ENCODE measurements around the gene TRANK1.

TRANK1 gene

DNA sequence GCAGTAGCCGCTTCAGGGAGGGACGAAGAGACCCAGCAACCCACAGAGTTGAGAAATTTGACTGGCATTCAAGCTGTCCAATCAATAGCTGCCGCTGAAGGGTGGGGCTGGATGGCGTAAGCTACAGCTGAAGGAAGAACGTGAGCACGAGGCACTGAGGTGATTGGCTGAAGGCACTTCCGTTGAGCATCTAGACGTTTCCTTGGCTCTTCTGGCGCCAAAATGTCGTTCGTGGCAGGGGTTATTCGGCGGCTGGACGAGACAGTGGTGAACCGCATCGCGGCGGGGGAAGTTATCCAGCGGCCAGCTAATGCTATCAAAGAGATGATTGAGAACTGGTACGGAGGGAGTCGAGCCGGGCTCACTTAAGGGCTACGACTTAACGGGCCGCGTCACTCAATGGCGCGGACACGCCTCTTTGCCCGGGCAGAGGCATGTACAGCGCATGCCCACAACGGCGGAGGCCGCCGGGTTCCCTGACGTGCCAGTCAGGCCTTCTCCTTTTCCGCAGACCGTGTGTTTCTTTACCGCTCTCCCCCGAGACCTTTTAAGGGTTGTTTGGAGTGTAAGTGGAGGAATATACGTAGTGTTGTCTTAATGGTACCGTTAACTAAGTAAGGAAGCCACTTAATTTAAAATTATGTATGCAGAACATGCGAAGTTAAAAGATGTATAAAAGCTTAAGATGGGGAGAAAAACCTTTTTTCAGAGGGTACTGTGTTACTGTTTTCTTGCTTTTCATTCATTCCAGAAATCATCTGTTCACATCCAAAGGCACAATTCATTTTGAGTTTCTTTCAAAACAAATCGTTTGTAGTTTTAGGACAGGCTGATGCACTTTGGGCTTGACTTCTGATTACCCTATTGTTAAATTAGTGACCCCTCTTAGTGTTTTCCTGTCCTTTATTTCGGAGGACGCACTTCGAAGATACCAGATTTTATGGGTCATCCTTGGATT lies 48.8 kb upstream of the TRANK1 start, which contains the start of gene MLH1 (continued):
- TF ChIP-seq ZNF747 (tag by site-specific recombination; IDR thresholded peaks at IDR 0.05) (no peak), ZNF510 (tag by site-specific recombination; IDR thresholded peaks at IDR 0.05; ENCODE audit: insufficient replicate concordance) (no peak), ZNF157 (tag by site-specific recombination; IDR thresholded peaks at IDR 0.05) (no peak), MZF1 (tag by site-specific recombination; IDR thresholded peaks at IDR 0.05; ENCODE audit: borderline replicate concordance) (no peak), ZNF239 (tag by site-specific recombination; IDR thresholded peaks at IDR 0.05) (no peak), MEIS1 (CRISPR knock-in tag; IDR thresholded peaks at IDR 0.05; ENCODE audit: borderline replicate concordance) (no peak), ZNF274 (IDR thresholded peaks at IDR 0.05; ENCODE audit: low read length) (no peak), ZNF274 (tag by site-specific recombination; IDR thresholded peaks at IDR 0.05; ENCODE audit: borderline replicate concordance) (no peak), ZNF26 (tag by site-specific recombination; IDR thresholded peaks at IDR 0.05) (no peak), ZNF664 (tag by site-specific recombination; IDR thresholded peaks at IDR 0.05) (no peak), ZNF560 (tag by site-specific recombination; IDR thresholded peaks at IDR 0.05; ENCODE audit: borderline replicate concordance) (no peak), ZNF324 (tag by site-specific recombination; IDR thresholded peaks at IDR 0.05) (no peak), ZNF362 (tag by site-specific recombination; IDR thresholded peaks at IDR 0.05) (no peak)
- TF ChIP-seq, protein P1, sequence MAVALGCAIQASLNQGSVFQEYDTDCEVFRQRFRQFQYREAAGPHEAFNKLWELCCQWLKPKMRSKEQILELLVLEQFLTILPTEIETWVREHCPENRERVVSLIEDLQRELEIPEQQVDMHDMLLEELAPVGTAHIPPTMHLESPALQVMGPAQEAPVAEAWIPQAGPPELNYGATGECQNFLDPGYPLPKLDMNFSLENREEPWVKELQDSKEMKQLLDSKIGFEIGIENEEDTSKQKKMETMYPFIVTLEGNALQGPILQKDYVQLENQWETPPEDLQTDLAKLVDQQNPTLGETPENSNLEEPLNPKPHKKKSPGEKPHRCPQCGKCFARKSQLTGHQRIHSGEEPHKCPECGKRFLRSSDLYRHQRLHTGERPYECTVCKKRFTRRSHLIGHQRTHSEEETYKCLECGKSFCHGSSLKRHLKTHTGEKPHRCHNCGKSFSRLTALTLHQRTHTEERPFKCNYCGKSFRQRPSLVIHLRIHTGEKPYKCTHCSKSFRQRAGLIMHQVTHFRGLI (tag by site-specific recombination; IDR thresholded peaks at IDR 0.05) = no peak
- TF ChIP-seq, protein P2, sequence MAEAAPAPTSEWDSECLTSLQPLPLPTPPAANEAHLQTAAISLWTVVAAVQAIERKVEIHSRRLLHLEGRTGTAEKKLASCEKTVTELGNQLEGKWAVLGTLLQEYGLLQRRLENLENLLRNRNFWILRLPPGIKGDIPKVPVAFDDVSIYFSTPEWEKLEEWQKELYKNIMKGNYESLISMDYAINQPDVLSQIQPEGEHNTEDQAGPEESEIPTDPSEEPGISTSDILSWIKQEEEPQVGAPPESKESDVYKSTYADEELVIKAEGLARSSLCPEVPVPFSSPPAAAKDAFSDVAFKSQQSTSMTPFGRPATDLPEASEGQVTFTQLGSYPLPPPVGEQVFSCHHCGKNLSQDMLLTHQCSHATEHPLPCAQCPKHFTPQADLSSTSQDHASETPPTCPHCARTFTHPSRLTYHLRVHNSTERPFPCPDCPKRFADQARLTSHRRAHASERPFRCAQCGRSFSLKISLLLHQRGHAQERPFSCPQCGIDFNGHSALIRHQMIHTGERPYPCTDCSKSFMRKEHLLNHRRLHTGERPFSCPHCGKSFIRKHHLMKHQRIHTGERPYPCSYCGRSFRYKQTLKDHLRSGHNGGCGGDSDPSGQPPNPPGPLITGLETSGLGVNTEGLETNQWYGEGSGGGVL (tag by site-specific recombination; IDR thresholded peaks at IDR 0.05) = no peak
- TF ChIP-seq, protein P3, sequence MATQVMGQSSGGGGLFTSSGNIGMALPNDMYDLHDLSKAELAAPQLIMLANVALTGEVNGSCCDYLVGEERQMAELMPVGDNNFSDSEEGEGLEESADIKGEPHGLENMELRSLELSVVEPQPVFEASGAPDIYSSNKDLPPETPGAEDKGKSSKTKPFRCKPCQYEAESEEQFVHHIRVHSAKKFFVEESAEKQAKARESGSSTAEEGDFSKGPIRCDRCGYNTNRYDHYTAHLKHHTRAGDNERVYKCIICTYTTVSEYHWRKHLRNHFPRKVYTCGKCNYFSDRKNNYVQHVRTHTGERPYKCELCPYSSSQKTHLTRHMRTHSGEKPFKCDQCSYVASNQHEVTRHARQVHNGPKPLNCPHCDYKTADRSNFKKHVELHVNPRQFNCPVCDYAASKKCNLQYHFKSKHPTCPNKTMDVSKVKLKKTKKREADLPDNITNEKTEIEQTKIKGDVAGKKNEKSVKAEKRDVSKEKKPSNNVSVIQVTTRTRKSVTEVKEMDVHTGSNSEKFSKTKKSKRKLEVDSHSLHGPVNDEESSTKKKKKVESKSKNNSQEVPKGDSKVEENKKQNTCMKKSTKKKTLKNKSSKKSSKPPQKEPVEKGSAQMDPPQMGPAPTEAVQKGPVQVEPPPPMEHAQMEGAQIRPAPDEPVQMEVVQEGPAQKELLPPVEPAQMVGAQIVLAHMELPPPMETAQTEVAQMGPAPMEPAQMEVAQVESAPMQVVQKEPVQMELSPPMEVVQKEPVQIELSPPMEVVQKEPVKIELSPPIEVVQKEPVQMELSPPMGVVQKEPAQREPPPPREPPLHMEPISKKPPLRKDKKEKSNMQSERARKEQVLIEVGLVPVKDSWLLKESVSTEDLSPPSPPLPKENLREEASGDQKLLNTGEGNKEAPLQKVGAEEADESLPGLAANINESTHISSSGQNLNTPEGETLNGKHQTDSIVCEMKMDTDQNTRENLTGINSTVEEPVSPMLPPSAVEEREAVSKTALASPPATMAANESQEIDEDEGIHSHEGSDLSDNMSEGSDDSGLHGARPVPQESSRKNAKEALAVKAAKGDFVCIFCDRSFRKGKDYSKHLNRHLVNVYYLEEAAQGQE (tag by site-specific recombination; IDR thresholded peaks at IDR 0.05) = no peak
- TF ChIP-seq, protein P4, sequence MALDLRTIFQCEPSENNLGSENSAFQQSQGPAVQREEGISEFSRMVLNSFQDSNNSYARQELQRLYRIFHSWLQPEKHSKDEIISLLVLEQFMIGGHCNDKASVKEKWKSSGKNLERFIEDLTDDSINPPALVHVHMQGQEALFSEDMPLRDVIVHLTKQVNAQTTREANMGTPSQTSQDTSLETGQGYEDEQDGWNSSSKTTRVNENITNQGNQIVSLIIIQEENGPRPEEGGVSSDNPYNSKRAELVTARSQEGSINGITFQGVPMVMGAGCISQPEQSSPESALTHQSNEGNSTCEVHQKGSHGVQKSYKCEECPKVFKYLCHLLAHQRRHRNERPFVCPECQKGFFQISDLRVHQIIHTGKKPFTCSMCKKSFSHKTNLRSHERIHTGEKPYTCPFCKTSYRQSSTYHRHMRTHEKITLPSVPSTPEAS (tag by site-specific recombination; IDR thresholded peaks at IDR 0.05) = no peak
- TF ChIP-seq, protein P5, sequence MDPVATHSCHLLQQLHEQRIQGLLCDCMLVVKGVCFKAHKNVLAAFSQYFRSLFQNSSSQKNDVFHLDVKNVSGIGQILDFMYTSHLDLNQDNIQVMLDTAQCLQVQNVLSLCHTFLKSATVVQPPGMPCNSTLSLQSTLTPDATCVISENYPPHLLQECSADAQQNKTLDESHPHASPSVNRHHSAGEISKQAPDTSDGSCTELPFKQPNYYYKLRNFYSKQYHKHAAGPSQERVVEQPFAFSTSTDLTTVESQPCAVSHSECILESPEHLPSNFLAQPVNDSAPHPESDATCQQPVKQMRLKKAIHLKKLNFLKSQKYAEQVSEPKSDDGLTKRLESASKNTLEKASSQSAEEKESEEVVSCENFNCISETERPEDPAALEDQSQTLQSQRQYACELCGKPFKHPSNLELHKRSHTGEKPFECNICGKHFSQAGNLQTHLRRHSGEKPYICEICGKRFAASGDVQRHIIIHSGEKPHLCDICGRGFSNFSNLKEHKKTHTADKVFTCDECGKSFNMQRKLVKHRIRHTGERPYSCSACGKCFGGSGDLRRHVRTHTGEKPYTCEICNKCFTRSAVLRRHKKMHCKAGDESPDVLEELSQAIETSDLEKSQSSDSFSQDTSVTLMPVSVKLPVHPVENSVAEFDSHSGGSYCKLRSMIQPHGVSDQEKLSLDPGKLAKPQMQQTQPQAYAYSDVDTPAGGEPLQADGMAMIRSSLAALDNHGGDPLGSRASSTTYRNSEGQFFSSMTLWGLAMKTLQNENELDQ (tag by site-specific recombination; IDR thresholded peaks at IDR 0.05; ENCODE audit: low read depth) = no peak

Data from HEK293 (cell line).